ENCODE measurements around the gene PYGL. TPM values are rescaled to one million over a fixed set of nuclear protein-coding genes. Genes with fewer than 3 reads are reported as not detected.

Gene PYGL
- total and polyA plus RNA-seq, 2 experiments from 2014 or later, result 57.6 to 93.8 TPM

DNA sequence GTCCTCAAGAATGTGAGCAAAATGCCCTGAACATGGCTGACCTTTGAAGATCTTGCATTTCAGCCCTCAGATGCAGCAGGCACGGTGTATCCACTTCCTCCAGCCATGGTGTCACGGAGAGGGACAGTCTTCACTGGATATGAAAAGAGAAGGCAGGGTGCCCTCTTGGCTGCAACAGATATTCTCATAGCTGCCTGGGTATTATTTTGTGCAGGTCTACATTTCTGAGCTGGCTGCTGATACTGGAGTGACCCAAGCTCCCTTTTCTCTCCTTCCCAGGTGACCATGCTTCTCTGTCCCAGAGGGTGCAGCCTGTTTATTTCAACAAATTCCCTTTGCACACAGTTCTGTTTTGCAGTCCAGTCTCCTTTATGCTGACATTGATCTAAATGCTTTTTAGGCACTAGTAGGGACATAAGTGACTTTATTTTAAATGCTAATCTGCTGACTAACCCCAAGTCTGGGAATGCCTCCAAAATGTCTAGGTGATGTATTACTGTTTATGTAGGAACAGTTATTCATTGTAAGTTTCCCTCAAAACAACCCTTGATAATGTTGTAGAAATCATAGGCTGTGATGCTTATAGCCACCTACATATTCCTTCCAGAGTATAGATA, 17.4 kb upstream of the PYGL start:
- Histone ChIP-seq H3K9me2 (ENCODE audit: insufficient read depth) (peaks cover 3% of the 10 kb centered on the region; the same call in 1 of the 2 replicates), H3K36me3 (ENCODE audit: insufficient read depth) (no peaks in the 10 kb centered on the region), H4K20me1 (replicated peaks; ENCODE audit: insufficient read depth) (no peaks in the 10 kb centered on the region), H3K4me2 (no peak overlapping the region), H2AFZ (peak overlapping the region; percentile 82; the same call in 1 of the 2 replicates), H3K4me1 (ENCODE audit: insufficient read depth) (no peaks in the 10 kb centered on the region), H3K4me3 (no peak overlapping the region), H3F3A (replicated peaks; ENCODE audit: low read depth) (no peaks in the 10 kb centered on the region), H3K27me3 (ENCODE audit: insufficient read depth) (no peaks in the 10 kb centered on the region), H3K79me2 (replicated peaks; ENCODE audit: insufficient read depth) (no peaks in the 10 kb centered on the region), H3K27ac (ENCODE audit: low read depth) (no peak overlapping the region)
- no peak overlapping the region for H3K4me3 Mint-ChIP-seq
- no peak overlapping the region for H3K27ac Mint-ChIP-seq
- DNase-seq (ENCODE audit: low spot score) (no peak), ATAC-seq (no peak)
- no peaks in the 10 kb centered on the region for H3K4me1 Mint-ChIP-seq
- peaks cover 6% of the 10 kb centered on the region for H3K27me3 Mint-ChIP-seq (ENCODE audit: insufficient read depth, low read depth, poor library complexity)
- TF ChIP-seq JUNB (IDR thresholded peaks at IDR 0.05; ENCODE audit: unreplicated experiment) (no peak), NANOG (IDR thresholded peaks at IDR 0.05; ENCODE audit: borderline replicate concordance) (no peak), EZH2phosphoT487 (IDR thresholded peaks at IDR 0.05; ENCODE audit: unreplicated experiment) (no peak)
- 0 out of 3 replicates have a peak, but pooled peaks cover 4% of the 10 kb centered on the region for H3K9me3 Mint-ChIP-seq
- no peaks in the 10 kb centered on the region for H3K36me3 Mint-ChIP-seq (ENCODE audit: low read depth)

DNA sequence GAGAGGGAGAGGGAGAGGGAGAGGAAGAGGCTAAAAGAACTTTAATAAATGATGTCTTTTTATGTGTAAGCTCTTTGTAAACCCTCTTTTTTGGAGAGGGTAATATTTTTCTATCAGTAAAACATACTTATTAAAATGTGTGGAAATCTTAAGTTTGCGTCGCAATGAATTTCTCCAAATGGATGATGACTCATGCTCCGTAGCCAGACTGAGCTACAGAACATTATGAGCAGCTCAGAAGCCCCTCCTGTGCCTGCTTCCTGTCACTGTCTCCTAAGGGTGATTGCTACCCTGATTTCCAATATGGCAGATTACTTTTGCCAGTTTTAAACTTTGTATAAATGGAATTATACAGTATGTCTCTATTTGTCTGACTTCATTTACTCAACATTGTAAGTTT, 13.0 kb upstream of the PYGL start:
- Mint-ChIP-seq H3K36me3 (ENCODE audit: low read depth) (peaks cover 3% of the 10 kb centered on the region; the same call in 1 of the 3 replicates), H3K9me3 (peaks cover 6% of the 10 kb centered on the region; the same call in 2 of the 3 replicates), H3K27me3 (ENCODE audit: insufficient read depth, low read depth, poor library complexity) (no peaks in the 10 kb centered on the region), H3K4me1 (peaks cover 9% of the 10 kb centered on the region), H3K27ac (no peak overlapping the region), H3K4me3 (no peak overlapping the region)
- H3K79me2 ChIP-seq (replicated peaks; ENCODE audit: insufficient read depth), result no peaks in the 10 kb centered on the region
- no peak overlapping the region for H3K27ac ChIP-seq (ENCODE audit: low read depth)
- DNase-seq (ENCODE audit: low spot score) (no peak), ATAC-seq (no peak)
- H3K9me2 ChIP-seq (ENCODE audit: insufficient read depth), result no peaks in the 10 kb centered on the region
- H3K36me3 ChIP-seq (ENCODE audit: insufficient read depth), result no peaks in the 10 kb centered on the region
- H4K20me1 ChIP-seq (replicated peaks; ENCODE audit: insufficient read depth), result no peaks in the 10 kb centered on the region
- no peaks in the 10 kb centered on the region for H3F3A ChIP-seq (replicated peaks; ENCODE audit: low read depth)
- TF ChIP-seq ZNF462 (CRISPR knock-in tag; IDR thresholded peaks at IDR 0.05), result no peak
- no peak for TF ChIP-seq REST (IDR thresholded peaks at IDR 0.05; ENCODE audit: unreplicated experiment)
- no peak for TF ChIP-seq STAT1 (IDR thresholded peaks at IDR 0.05; ENCODE audit: unreplicated experiment)
- TF ChIP-seq ZNF114 (CRISPR knock-in tag; IDR thresholded peaks at IDR 0.05), result no peak
- TF ChIP-seq NANOG (IDR thresholded peaks at IDR 0.05; ENCODE audit: borderline replicate concordance), result no peak
- TF ChIP-seq EZH2phosphoT487 (IDR thresholded peaks at IDR 0.05; ENCODE audit: unreplicated experiment), result no peak
- no peak for TF ChIP-seq POLR2AphosphoS5 (IDR thresholded peaks at IDR 0.05; ENCODE audit: low read depth)
- TF ChIP-seq ETS1 (IDR thresholded peaks at IDR 0.05), result no peak
- no peak overlapping the region for H3K4me2 ChIP-seq
- no peaks in the 10 kb centered on the region for H3K4me1 ChIP-seq (ENCODE audit: insufficient read depth)
- H2AFZ ChIP-seq, result no peak overlapping the region
- H3K27me3 ChIP-seq (ENCODE audit: insufficient read depth), result no peaks in the 10 kb centered on the region
- H3K4me3 ChIP-seq, result no peak overlapping the region

Measured in GM23338 (cell line).